ENCODE data around the gene WRAP53.
"Not testable (repeated sequence)": the region's sequence is repeated elsewhere in the genome, so short reads cannot be mapped to it uniquely, and the experiment has no call there.

Gene WRAP53

DNA sequence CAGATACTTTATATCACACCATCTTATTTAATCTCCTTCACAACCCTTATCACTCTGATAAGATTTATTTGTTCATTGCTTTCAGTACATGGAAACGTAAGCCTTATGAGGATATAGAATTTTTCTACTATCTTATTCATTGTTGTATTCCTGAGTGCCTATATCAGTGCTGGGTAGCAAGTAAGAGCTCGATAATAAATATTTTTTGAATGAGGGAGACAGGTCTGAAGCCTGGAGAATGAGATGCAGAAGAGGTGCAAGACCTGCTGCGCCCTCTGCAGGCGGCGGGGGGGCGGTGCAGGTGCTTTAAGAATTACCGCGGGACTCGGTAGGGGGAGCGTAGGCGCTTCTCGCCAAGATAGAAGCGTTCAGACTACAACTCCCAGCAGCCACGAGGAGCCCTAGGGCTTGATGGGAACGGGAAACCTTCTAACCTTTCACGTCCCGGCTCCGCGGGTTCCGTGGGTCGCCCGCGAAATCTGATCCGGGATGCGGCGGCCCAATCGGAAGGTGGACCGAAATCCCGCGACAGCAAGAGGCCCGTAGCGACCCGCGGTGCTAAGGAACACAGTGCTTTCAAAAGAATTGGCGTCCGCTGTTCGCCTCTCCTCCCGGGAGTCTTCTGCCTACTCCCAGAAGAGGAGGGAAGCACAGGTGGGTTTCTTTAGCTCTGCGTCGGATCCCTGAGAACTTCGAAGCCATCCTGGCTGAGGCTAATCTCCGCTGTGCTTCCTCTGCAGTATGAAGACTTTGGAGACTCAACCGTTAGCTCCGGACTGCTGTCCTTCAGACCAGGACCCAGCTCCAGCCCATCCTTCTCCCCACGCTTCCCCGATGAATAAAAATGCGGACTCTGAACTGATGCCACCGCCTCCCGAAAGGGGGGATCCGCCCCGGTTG lies at the start of gene WRAP53:
Gene WRAP53 (plus strand): TSS at position 570 of the 900 bp plus-strand sequence. CDS start 172 bp downstream, at position 742.
- DNase-seq = peak; percentile 98

DNA sequence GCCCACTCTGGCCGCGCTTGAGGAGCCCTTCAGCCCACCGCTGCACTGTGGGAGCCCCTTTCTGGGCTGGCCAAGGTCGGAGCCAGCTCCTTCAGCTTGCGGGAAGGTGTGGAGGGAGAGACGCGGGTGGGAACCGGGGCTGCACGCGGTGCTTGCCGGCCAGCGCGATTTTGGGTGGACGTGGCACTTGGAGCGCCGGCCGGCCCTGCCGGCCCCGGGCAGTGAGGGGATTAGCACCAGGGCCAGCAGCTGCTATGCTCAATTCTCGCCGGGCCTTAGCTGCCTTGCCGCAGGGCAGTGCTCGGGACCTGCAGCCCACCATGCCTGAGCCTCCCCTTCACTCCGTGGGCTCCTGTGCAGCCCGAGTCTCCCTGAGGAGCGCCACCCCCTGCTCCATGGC lies 47.5 kb upstream of the WRAP53 start:
- DNase-seq = no peak

DNA sequence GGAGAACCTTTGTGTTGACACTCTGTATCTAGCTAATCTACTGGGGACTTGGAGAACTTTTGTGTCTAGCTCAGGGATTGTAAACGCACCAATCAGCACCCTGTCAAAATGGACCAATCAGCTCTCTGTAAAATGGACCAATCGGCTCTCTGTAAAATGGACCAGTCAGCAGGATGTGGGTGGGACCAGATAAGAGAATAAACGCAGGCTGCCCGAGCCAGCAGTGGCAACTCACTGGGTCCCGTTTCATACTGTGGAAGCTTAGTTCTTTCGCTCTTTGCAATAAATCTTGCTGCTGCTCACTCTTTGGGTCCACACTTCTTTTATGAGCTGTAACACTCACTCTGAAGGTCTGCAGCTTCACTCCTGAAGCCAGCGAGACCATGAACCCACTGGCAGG lies 46.6 kb upstream of the WRAP53 start:
- DNase-seq = not testable (repeated sequence)

DNA sequence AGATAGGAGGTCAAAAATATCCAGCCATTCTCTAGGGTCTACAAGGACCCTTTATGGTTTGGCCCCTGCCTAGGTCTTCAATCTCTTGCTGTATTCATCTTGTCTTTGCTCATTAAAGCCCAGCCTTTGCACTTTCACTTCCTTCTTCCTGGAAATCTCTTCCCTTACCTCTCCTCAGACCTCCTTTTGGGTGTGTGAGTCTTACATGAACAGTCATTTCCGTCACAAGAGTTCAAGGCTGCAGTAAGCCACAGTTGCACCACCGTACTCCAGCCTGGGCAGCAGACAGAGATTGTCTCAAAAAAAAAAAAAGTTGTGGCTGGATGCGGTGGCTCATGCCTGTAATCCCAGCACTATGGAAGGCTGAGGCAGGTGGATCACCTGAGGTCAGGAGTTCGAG lies 43.5 kb upstream of the WRAP53 start:
- DNase-seq = peak; percentile 31

DNA sequence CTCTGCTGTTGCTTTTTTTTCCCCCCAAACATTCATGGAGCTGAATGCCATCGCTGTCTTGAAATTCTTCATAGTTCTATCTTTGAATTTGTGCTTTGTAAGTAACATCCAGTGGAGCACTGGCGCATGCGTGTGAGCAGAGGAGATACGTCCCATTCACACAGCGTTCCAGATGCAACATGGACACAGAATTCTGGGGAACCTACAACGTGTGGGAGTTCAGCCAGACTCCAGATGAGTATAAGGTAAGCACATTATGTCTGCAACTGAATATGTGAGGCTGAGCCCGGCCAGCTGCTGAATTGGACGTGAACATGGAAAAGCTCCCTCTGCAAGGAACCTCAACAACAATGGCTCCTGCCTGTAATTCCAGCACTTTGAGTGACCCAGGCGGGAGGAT lies 41.8 kb upstream of the WRAP53 start:
- no peak for DNase-seq

DNA sequence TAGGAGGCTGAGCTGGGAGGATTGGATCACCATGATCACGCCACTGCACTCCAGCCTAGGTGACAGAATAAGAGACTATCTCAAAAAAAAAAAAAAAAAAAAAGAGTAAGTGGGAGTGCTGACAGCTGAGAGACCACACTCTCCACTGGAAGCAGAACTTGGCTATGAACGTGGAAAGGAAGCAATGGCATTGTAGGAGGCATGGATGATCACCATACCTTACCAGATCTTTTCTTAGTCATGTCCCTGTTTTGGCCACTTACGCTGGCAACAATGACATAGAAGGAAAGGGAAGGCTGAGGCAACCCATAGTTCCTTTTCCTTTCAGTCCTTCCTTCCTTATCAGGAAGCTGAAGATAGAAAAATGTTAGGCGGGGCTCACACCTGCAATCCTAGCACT lies 41.3 kb upstream of the WRAP53 start:
- no peak for DNase-seq

DNA sequence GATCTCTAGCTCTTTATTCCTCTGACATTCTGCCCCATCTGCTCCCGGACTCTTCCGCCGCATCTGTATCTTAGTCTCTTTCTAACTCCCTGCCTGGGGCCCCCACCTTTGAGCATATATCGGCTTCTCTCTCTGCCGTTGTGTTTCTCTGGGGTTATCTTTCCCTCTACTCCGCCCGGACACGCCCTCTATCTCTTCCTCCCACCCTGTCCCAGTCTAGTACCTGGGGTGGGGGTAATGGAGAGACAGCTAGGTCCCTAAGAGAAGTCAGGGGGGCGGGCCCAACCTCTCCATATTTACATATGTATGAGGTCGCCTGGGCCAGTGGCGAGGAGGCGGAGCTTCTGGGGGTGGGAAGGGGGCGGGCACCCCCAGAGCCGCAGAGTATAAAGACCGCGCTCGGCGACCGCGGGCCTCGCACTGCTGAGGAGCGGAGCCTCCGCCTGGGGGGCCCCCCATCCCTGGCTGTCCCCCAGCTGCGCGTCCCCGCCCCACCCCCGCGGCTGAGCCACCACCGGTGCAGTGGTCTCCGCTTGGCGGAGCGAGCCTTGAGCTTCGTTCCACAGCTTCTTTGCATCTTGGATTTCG lies 37.7 kb upstream of the WRAP53 start, which contains the start of gene ATP1B2:
Gene ATP1B2 (plus strand): TSS at position 418 of the 588 bp plus-strand sequence. CDS start 593 bp downstream, outside the sequence.
- peak; percentile 51 for DNase-seq

DNA sequence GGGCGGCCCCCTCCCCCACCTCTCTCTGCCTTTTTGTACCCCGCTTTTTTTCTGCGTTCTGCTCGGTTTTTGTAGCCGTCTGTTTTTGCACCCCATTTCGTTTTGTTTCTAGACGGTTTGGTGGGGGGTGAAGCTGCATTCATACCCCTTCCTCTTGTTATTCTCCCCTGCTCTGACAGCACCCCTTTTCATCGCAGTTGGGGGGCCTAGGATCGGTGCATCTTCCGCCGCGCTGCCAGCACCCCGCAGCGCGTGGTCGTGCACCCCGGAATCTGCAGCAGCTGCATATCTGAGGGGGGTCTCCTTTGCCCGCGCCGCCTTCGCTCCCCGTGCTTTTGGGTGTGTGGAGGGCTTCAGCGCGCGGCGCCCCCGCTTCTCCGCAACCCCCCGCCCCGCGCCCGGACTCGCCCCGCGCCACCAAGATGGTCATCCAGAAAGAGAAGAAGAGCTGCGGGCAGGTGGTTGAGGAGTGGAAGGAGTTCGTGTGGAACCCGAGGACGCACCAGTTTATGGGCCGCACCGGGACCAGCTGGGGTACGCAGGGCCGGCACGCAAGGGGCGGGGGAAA lies 37.1 kb upstream of the WRAP53 start:
- no peak for DNase-seq

DNA sequence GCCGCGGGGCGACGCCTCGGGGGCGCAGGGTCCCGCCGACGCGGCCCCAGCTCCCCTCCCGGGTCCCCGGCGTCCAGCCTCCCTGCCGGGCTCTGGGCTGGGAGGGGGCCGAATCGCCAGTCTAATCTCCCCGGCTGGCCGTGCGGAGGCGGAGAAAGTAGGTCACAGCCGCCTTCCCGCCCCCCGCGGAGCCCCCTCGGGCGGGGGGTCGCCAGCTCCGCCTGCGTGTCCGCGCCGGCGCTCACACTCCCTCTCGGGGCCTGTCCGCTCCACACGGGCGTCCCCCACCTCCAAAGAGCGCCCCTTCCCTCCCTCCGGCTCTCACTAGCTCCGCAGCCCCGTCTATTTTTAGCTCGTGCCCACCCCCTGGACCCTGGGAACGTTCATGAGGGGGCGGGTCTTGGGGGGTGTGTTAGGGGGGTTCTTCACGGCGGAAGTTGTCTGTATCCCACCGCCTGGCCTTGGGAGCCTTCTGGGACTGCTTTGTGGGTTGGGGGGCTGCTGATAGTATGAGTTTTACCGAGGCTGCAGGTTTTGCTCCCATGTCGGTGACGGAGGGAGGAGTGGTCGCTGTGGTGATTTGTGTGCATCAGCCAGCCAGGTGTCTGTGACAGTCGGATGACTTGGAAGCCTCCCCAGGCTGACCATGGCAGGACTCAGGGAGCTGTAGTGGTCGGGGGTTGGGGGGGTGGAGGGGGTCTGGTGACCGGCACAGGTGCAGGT lies 36.5 kb upstream of the WRAP53 start:
- DNase-seq = no peak

DNA sequence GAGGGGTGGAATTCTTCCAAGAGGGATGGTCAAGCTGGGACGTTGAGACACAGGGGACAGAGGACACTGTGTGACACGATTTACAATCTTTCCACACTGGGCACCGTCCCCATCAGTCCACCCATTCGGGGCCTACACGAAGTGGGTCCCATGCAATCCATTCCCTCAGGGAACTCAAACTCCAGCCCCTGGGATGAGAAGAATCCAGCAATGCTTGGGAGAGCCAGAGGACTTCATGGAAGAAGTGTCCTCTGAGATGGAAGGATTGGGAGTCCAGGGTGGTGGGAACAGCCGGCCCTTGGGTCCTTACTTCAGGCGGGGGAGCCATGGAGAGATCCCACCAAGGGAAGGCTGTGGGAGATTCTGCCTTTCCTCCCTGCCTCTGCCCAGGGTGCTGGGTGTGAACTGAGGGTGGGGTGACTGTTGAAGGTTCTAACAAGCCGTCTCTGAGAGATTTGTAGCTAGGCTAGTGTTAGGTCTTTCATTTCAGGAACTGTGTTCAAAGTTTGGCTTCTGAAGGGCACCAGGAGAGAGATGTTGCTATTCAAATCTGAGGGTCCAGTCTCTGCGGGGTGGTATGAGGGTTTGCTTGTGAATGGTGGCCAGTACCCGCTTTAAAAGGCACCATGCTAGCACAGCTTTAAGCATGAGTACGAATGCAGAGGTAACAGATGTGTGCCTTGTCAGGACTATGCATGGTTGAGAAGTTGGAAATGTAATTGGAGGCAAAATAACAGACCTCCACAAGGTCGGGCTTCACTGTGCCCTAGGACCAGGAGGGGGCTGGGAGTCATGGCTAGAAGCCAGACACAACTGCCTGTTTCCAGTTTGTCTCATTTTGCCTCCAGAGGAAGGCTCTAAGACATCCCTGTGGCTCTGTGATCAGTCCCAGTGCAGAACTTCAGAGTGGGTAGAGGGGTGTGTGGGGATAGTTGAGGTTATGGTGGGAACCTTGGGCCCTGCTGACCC lies 35.6 kb upstream of the WRAP53 start:
- DNase-seq = no peak

DNA sequence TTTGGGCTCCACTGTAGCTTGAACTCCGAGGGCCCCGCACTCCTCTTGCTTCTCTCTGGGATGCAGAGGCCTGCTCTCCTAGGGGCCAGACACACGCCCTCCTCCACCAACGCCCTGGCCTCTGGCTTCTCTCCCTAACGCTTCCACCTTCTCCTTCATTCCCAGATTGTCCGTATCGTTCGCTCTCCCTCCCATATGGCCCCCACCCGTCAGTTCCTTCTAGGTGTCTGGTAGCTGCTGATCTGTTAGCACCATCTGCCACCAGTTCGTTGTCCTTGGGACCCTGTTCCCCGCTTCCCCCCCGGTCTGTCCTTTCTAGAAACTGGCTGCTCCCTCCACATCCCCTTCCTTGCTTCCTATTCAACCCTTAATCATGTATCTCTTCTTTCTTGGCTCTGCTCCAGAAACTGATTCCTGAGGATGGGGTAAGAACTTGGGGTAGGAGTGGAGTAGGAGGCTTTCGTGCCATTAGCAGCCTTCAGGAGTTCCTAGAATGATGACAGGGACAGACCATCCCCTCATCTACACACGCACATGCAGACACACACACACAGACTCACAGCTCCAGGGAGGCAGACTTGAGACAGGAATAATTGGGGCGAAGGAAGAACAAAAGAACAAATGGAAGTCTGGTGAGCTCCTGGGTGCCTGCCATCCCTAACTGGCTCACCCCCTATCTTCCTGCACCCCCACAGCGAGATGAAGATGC lies 33.3 kb upstream of the WRAP53 start:
- no peak for DNase-seq

DNA sequence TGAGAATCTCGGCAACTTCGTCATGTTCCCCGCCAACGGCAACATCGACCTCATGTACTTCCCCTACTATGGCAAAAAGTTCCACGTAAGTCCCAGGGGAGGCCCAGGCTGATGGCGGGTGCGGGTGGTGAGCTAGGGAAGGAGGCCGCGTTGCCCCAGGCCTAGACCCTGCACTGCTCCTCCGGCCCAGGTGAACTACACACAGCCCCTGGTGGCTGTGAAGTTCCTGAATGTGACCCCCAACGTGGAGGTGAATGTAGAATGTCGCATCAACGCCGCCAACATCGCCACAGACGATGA lies 32.8 kb upstream of the WRAP53 start:
- no peak for DNase-seq

DNA sequence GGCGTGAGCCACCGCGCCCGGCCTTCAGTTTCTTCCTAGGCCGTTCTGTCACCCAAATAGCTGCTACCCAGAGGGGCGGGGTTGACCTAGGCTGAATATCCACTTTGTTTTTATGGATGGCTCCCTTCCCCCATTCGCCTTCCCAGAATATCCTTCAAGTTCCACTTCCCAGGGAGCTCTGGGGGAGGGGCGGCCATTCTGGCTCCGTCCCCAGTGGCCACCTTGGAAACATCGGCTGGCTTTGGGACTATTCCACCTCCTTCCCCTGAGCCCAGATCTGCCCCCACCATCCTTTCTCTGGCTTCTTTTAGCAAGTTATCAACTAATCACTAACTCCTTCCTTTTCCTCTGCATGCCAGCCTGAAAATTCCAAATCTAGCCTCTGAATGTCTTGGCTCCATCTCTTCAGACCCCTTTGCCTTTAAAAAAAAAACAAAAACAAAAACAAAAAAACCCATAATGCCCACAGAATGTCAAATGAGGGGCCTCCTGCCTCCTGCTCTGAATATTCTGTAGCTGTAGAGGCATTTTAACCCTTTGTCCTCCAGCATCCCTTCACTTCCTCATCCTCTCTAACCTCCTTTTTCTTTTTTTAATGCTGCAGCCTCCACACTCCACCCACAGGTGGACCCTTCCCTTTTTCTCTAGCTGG lies 31.2 kb upstream of the WRAP53 start:
- DNase-seq = no peak

DNA sequence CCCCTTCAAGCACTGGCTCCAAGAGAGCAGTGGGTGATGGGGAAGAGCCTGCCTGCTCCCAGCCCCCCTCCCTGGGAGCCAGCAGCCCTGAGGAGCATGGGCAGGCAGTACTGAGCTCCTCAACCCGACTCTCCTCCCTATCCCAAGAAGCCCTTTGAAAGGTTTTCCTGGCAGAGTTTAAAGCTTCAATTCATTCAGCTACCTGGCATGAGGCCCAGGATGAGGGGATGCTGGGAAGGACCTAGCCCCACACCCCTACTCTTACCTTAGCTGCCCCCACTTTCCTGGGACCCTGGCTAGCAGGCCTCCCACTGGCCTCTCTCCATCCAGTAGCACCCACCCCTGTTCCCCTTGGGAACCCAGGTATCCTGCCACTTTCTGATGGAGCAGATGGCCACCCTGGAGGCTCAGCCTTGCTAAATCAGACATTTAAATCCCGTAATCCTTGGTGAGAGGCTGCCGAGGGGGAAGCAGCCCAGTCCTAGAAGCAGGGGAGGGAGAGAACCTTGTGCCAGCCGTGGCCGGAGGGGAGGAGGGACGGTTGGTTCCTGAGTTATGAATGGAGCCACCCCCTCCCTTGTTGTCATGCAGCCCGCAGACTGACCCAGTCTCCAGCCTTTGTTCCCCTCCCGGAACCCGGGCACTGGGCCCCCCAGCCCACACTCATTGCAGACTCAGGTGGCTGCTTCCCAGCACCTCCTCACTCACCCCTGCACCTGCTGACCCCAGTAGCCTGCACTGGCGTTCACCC lies 20.4 kb upstream of the WRAP53 start:
- DNase-seq = no peak

DNA sequence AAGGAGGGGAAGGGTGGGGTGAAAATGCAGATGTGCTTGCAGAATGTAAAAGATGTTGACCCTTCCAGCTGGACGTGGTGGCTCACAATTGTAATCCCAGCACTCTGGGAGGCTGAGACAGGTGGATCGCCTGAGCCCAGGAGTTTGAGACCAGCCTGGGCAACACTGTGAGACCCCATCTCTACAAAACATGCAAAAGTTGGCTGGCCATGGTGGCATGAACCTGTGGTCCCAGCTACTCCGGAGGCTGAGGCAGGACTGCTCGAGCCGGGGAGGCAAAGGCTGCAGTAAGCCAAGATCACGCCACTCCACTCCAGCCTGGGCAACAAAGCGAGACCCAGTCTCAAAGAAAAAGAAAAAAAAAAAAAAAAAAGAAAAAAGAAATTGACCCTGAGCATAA lies 19.8 kb upstream of the WRAP53 start:
- no peak for DNase-seq

DNA sequence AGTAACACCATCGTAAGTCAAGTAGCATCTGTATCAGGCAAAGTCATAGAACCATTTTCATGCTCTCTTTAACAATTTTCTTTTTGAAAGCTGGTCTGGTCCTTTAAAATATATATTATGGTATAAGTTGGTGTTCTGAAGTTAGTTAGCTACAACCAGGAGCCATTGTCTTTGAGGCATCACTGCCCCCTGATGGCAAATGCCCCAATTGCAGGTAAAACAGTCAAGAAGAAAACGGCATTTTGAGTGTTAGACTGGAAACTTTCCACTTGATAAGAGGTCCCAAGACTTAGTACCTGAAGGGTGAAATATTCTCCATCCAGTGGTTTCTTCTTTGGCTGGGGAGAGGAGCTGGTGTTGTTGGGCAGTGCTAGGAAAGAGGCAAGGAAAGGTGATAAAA lies 15.0 kb upstream of the WRAP53 start:
- peak; percentile 37 for DNase-seq

DNA sequence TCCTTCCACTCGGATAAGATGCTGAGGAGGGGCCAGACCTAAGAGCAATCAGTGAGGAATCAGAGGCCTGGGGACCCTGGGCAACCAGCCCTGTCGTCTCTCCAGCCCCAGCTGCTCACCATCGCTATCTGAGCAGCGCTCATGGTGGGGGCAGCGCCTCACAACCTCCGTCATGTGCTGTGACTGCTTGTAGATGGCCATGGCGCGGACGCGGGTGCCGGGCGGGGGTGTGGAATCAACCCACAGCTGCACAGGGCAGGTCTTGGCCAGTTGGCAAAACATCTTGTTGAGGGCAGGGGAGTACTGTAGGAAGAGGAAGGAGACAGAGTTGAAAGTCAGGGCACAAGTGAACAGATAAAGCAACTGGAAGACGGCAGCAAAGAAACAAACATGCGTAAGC lies 13.3 kb upstream of the WRAP53 start:
- no peak for DNase-seq

DNA sequence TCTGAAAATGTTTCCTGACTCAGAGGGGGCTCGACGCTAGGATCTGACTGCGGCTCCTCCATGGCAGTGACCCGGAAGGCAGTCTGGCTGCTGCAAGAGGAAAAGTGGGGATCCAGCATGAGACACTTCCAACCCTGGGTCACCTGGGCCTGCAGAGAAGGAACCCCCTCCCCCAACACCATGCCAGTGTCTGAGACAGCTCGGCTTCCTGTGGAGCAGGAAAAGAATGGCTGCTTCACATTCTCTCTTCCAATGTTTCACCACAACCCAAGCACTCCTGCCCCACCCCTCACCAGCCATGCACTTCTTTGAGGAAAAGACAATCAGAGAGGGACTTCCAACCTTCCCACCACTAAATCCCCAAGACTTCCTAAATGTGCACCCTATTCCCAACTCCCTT lies 11.7 kb upstream of the WRAP53 start:
- no peak for DNase-seq

DNA sequence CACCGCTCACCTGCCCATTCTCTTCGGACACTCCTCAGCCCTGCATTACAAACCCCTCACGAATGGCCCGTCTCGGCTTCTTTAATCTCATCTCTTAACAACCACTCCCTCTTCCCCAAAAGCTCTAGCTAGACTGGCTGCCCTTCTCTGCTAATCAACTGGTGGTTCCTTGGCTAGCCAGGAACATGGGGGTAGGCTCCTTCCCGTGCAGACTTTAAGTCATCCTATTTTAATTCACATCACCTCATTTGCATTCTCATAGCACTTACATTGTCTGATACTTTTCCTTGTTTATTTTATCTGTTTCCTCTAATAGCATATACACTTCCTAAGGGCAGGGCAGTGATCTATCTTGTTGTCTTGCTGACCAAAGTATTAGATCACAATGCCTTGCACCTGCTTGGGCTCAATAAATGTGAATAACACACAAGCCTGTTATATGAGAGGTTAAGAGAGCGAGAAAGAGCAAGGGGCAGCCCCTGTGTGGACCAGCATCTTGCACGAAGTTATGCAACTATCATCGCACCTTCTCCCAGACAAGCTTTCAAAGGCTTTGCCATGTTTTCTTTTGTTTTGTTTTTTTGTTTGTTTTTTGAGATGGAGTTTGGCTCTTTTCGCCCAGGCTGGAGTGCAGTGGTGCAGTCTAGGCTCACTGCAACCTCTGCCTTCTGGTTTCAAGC lies 10.7 kb upstream of the WRAP53 start:
- DNase-seq = no peak
